Endothelial cell of umbilical vein (primary cell): ENCODE measurements around the gene COX4I1. TPM values are rescaled to one million over a fixed set of nuclear protein-coding genes. Genes with fewer than 3 reads are reported as not detected.

Source experiments
- BruUV-seq: library from RNA; stranded (reverse); fragments of 400-500 nt; replicated peaks from 2 replicates; lab custom pipeline; 2021; lab: Mats Ljungman, UMichigan
- CTCF ChIA-PET: fragments of 300-600, 350-600 bp; sonication (Branson Sonifier 250); formaldehyde crosslinking; loops from one replicate; lab custom pipeline; 2021; ENCODE audit warnings: antibody characterized with exemption, inconsistent platforms; lab: Charles Lee
- POLR2A ChIA-PET: fragments of 300-600, 350-600 bp; sonication (Branson Sonifier 250); formaldehyde crosslinking; loops from one replicate; lab custom pipeline; 2021; ENCODE audit warnings: antibody characterized with exemption, inconsistent platforms; lab: Charles Lee
- DNase-seq: peaks from one replicate; pipeline ENCODE4 v3.0.0-alpha.2; 2011; ENCODE audit warnings: low read depth, low spot score
- FAIRE-seq: peaks from 2 replicates; lab custom pipeline; 2011; peaks lifted over from hg19 to GRCh38; lab: Jason Lieb, UNC
- H2AFZ ChIP-seq: 2 replicates; pipeline ENCODE4 v1.6.0; 2012; ENCODE audit warnings: low read depth, low read length, control low read depth, inconsistent platforms
- H3K27ac ChIP-seq: 2 replicates; pipeline ENCODE4 v1.5.1; 2011; ENCODE audit warnings: low read depth, mild to moderate bottlenecking, control low read depth, low read length, moderate library complexity; ENCODE audit not compliant: insufficient read depth
- H3K27me3 ChIP-seq, 2 experiments: 2 replicates each; pipeline versions ENCODE4 v1.6.0 to v1.6.1; 2011; ENCODE audit warnings: low read length in 2 of 2, mixed read lengths in 1 of 2; ENCODE audit not compliant: control insufficient read depth in 2 of 2, insufficient read depth in 2 of 2
- H3K36me3 ChIP-seq, 2 experiments: 2 replicates in 1 of 2; 3 replicates in 1 of 2; pipeline ENCODE4 v1.5.1; 2011; ENCODE audit warnings: low read length in 2 of 2, mild to moderate bottlenecking in 1 of 2, moderate library complexity in 1 of 2; ENCODE audit not compliant: control insufficient read depth in 2 of 2, insufficient read depth in 2 of 2; ENCODE audit errors: extremely low read depth in 1 of 2
- H3K4me1 ChIP-seq: 3 replicates; pipeline ENCODE4 v1.5.1; 2011; ENCODE audit warnings: mild to moderate bottlenecking, low read length; ENCODE audit not compliant: control insufficient read depth, insufficient read depth; ENCODE audit errors: extremely low read depth
- H3K4me2 ChIP-seq: 2 replicates; pipeline ENCODE4 v1.6.1; 2011; ENCODE audit warnings: low read length, control low read depth, mixed read lengths; ENCODE audit not compliant: insufficient read depth
- H3K4me3 ChIP-seq, 3 experiments: fragments of 200-600 bp in 1 of 3; sonication (generic), shearing (Covaris generic) in 1 of 3; replicated peaks in 1 of 3; 2 replicates each; pipeline ENCODE4 v1.5.1; 2011 to 2016; ENCODE audit warnings: control low read depth in 3 of 3, low read length in 3 of 3, mild to moderate bottlenecking in 2 of 3, inconsistent platforms in 1 of 3, low read depth in 1 of 3, moderate library complexity in 1 of 3; ENCODE audit not compliant: insufficient read depth in 1 of 3
- H3K79me2 ChIP-seq: 2 replicates; pipeline ENCODE4 v1.6.0; 2012; ENCODE audit warnings: low read length, inconsistent platforms; ENCODE audit not compliant: control insufficient read depth, insufficient read depth
- H3K9ac ChIP-seq: replicated peaks from 2 replicates; pipeline ENCODE3; 2011; ENCODE audit warnings: low read length, control low read depth; ENCODE audit not compliant: insufficient read depth; ENCODE audit errors: extremely low read depth
- H3K9me1 ChIP-seq: replicated peaks from 3 replicates; pipeline ENCODE4 v1.6.0; 2011; ENCODE audit warnings: mild to moderate bottlenecking, low read length; ENCODE audit not compliant: control insufficient read depth, insufficient read depth; ENCODE audit errors: extremely low read depth
- H3K9me3 ChIP-seq: replicated peaks from 2 replicates; pipeline ENCODE4 v1.5.1; 2012; ENCODE audit warnings: low read length, inconsistent platforms; ENCODE audit not compliant: control insufficient read depth, insufficient read depth
- H4K20me1 ChIP-seq: replicated peaks from 2 replicates; pipeline ENCODE3; 2011; ENCODE audit warnings: mild to moderate bottlenecking, low read length; ENCODE audit not compliant: control insufficient read depth, insufficient read depth; ENCODE audit errors: extremely low read depth
- EZH2 ChIP-seq: IDR thresholded peaks from 2 replicates; pipeline ENCODE4 v1.6.1; 2012; ENCODE audit warnings: borderline replicate concordance, low read depth, mild to moderate bottlenecking, moderate library complexity, low read length, inconsistent platforms; ENCODE audit not compliant: severe bottlenecking
- POLR2A ChIP-seq: IDR thresholded peaks from 2 replicates; pipeline ENCODE4 v1.6.1; 2012; ENCODE audit warnings: low read depth, mild to moderate bottlenecking, control low read depth, low read length
- dilution Hi-C: fragments of 300-500 bp; cut with MboI; formaldehyde crosslinking; loops from one replicate; pipeline ENCODE4 v1.15.0; 2019; ENCODE audit warnings: low sequenced_read_pairs; ENCODE audit not compliant: extremely low pct_ligation_motif_present
- intact Hi-C: fragments of 100-400 bp; cut with micrococcal nuclease; formaldehyde crosslinking; loops from one replicate; pipeline ENCODE4 v1.10.0; 2022
- polyA plus RNA-seq, 4 experiments: library from polyadenylated mRNA; depleted of rRNA in 3 of 4; stranded (reverse) in 3 of 4; unstranded in 1 of 4; fragments of >200 nt; gene quantifications; 2 replicates each; pipeline versions ENCODE4 v1.2.1 to v1.2.3, GENCODE V29; 2011 to 2012; ENCODE audit warnings: missing spikeins in 1 of 4
- total RNA-seq: library from RNA; stranded (reverse); gene quantifications from 2 replicates; pipeline ENCODE4 v1.2.3, GENCODE V29; 2021

The COX4I1 gene
- total and polyA plus RNA-seq, 2 donors (not counting 3 experiments of a cell fraction or from before 2014, with no cell fraction given): 560 to 953 TPM

DNA sequence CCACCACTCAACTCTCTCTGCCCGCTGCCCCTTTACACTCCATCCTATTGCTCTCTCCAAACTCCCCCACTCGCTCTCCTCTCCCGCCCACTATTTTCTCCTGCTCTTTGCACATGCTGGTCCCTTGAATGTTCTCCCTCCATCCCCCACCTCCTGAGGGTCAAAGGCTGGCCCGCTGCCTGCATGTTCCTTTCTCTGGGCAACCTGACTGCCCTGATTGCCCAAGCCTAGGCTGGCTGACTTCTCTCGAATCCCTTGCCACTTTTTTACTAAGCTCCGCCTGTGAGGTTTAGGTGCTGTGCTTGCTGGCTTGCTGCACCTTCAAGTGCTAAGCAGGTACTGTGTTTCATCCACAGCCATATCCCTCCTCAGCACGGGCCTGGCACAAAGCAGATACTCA, 2.9 kb upstream of the COX4I1 start:
- Histone ChIP-seq H3K9me1 (no peaks in the 10 kb centered on the region), H2AFZ (no peak overlapping the region), H3K4me2 (no peak overlapping the region), H3K27ac (no peak overlapping the region), H3K9me3 (no peaks in the 10 kb centered on the region), H3K4me1 (peaks cover 15% of the 10 kb centered on the region), H3K27me3 (no peaks in the 10 kb centered on the region), H3K36me3 (peaks cover 6 to 18% of the 10 kb centered on the region in 2 experiments), H3K9ac (no peak overlapping the region), H3K4me3 (no peak overlapping the region), H4K20me1 (peaks cover 5% of the 10 kb centered on the region), H3K79me2 (peaks cover 96% of the 10 kb centered on the region)
- CTCF ChIA-PET: interaction anchor here (1.2 kb wide), 1 partner anchor 8 kb away, joined by 4 read pairs; no protein-coding TSS in a partner anchor
- TF ChIP-seq POLR2A: no peak
- dilution Hi-C loops: no loop called here
- intact Hi-C loops: no loop called here
- POLR2A ChIA-PET: no interaction called here
- BruUV-seq: no TSS peak
- DNase-seq (no peak), FAIRE-seq (no peak)

DNA sequence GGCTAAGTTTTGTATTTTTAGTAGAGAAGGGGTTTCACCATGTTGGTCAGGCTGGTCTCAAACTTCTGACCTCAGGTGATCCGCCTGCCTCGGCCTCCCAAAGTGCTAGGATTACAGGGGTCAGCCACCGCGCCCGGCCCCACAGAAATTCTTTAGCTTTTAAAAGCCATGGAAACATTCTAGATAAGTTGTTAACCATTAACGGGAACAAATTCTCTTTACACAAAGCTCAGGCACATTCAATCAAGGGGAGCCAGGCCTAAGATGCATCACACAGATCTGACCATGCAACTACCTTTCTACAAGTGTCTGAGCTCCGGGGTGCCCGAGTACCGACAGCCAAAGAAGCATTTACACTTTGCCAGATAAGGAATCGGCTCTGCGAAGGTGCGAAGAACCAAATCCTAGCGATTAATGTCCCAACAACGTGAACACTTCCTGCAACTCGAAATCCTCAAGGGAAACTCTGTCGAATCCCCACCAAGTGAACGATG, 1.2 kb upstream of the COX4I1 start:
- peaks cover 89% of the 10 kb centered on the region for H3K79me2 ChIP-seq
- BruUV-seq: no TSS peak
- peaks cover 14% of the 10 kb centered on the region for H3K4me1 ChIP-seq
- no peaks in the 10 kb centered on the region for H3K27me3 ChIP-seq
- intact Hi-C loops (no loop called here), dilution Hi-C loops (no loop called here)
- ChIA-PET CTCF (interaction anchor here (1.0 to 1.2 kb wide), 2 partner anchors 80 to 720 kb away, joined by 3 read pairs; no protein-coding TSS in a partner anchor), POLR2A (no interaction called here)
- H3K9ac ChIP-seq: peak overlapping the region; percentile 98
- H3K9me3 ChIP-seq: no peaks in the 10 kb centered on the region
- peaks cover 5% of the 10 kb centered on the region for H4K20me1 ChIP-seq
- H2AFZ ChIP-seq: no peak overlapping the region
- peak; percentile 77 for FAIRE-seq
- peak overlapping the region; percentile 96 for H3K27ac ChIP-seq
- no peaks in the 10 kb centered on the region for H3K9me1 ChIP-seq
- no peak for DNase-seq
- H3K4me3 ChIP-seq: peak overlapping the region; percentile 52 to 99 (median 85)
- no peak for TF ChIP-seq EZH2
- peak overlapping the region; percentile 83 for H3K4me2 ChIP-seq
- peaks cover 18 to 25% of the 10 kb centered on the region in 2 experiments for H3K36me3 ChIP-seq
